Immature natural killer cell (primary cell): ENCODE data around the gene ATG7. TPM values are rescaled to one million over a fixed set of nuclear protein-coding genes. Genes with fewer than 3 reads are reported as not detected.

Experiments used
- DNase-seq, 3 donors: peaks; one replicate each; pipeline ENCODE4 v3.0.0; 2022; ENCODE audit warnings: mixed read lengths in 1 of 3
- H3K27ac Mint-ChIP-seq, 6 donors: one replicate each; pipeline ENCODE4 v1.8.0; 2020; ENCODE audit warnings: mixed read lengths in 6 of 6, mild to moderate bottlenecking in 5 of 6, inconsistent platforms in 4 of 6, moderate library complexity in 3 of 6
- H3K27me3 Mint-ChIP-seq, 3 donors: one replicate each; pipeline ENCODE4 v1.8.0; 2020 to 2021; ENCODE audit warnings: low read depth in 3 of 3, mild to moderate bottlenecking in 3 of 3, mixed read lengths in 3 of 3, moderate library complexity in 3 of 3, inconsistent platforms in 1 of 3
- H3K36me3 Mint-ChIP-seq, 3 donors: one replicate each; pipeline ENCODE4 v1.8.0; 2020; ENCODE audit warnings: mixed read lengths in 3 of 3, inconsistent platforms in 2 of 3, mild to moderate bottlenecking in 2 of 3
- H3K4me1 Mint-ChIP-seq, 2 donors: one replicate each; pipeline ENCODE4 v1.8.0; 2020; ENCODE audit warnings: inconsistent platforms in 2 of 2, mild to moderate bottlenecking in 2 of 2, mixed read lengths in 2 of 2, moderate library complexity in 1 of 2
- H3K4me3 Mint-ChIP-seq, 5 donors: one replicate each; pipeline ENCODE4 v1.8.0; 2020; ENCODE audit warnings: mild to moderate bottlenecking in 5 of 5, mixed read lengths in 5 of 5, inconsistent platforms in 3 of 5, moderate library complexity in 3 of 5
- H3K9me3 Mint-ChIP-seq, 6 donors: one replicate each; pipeline ENCODE4 v1.8.0; 2020; ENCODE audit warnings: mild to moderate bottlenecking in 6 of 6, mixed read lengths in 6 of 6, inconsistent platforms in 4 of 6, moderate library complexity in 3 of 6
- polyA plus RNA-seq, 3 donors: library from polyadenylated mRNA; unstranded; fragments of 300-500 nt; fragmentation: Illumina TruSeq; gene quantifications; one replicate each; pipeline ENCODE4 v1.2.3, GENCODE V29; 2021

The ATG7 gene
- polyA plus RNA-seq, 3 donors from 2014 or later: 12.9 to 22.1 (median 14.0) TPM

DNA sequence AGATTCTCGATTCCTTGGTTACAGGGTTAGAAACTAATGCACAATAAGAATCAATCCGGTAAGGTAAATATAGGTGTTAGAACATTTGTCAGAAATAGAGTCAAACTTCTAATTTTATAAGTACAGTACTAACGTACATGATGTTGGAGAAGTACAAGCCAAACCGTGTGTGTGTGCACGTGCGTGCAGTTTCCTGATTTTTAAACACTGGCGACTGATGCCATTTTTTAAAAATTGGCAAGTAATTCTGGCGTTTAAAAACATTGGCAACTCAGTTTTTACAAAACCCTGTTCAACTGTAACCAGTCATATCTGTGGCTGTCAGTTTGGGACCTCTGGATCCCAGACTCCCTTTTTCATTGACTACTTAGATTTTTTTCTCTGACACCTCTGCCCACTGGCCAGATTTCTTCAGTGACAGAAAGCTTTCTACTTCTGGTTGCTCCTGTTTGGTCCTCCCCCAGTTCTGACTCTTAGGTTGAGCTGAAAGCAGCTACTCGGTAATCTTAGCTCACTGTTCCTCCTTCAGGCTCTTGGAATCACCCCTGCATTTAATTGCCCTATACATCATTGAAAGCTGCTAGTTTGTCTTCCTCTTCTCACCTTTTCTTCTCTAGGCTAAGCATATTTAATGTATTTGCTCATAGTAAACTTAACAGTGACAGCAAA is 843 bp downstream of the ATG7 start:
- peak in 2 of 3 donors; percentile 2 to 7 for DNase-seq
- peaks cover 18 to 29% (median 22%) of the 10 kb centered on the region in 3 donors for H3K36me3 Mint-ChIP-seq
- peaks cover 0 to 4% (median 0%) of the 10 kb centered on the region in 6 donors for H3K9me3 Mint-ChIP-seq
- peak overlapping the region; percentile 86 to 98 (median 97) for H3K4me3 Mint-ChIP-seq
- H3K27me3 Mint-ChIP-seq: peaks cover 8 to 13% (median 11%) of the 10 kb centered on the region in 3 donors
- H3K27ac Mint-ChIP-seq: peak overlapping the region; percentile 95 to 99 (median 98)
- H3K4me1 Mint-ChIP-seq: peaks cover 49 to 54% of the 10 kb centered on the region in 2 donors

- DNase-seq: no peak
- H3K4me1 Mint-ChIP-seq: peaks cover 49 to 59% of the 10 kb centered on the region in 2 donors
- H3K36me3 Mint-ChIP-seq: peaks cover 18 to 29% (median 27%) of the 10 kb centered on the region in 3 donors
- H3K9me3 Mint-ChIP-seq: peaks cover 0 to 4% (median 0%) of the 10 kb centered on the region in 6 donors
- peak overlapping the region; percentile 55 to 98 (median 94) for H3K4me3 Mint-ChIP-seq
- peak overlapping the region; percentile 68 to 99 (median 98) for H3K27ac Mint-ChIP-seq
- peaks cover 7 to 13% (median 8%) of the 10 kb centered on the region in 3 donors for H3K27me3 Mint-ChIP-seq
Observed at GRCh38 chr3:11273891-11274291, 1.7 kb downstream of the ATG7 start.

- Mint-ChIP-seq H3K27ac (peak overlapping the region; percentile 51 to 99 (median 98)), H3K27me3 (peaks cover 6 to 13% (median 8%) of the 10 kb centered on the region in 3 donors), H3K4me1 (peaks cover 50 to 59% of the 10 kb centered on the region in 2 donors), H3K9me3 (peaks cover 0 to 4% (median 0%) of the 10 kb centered on the region in 6 donors), H3K36me3 (peaks cover 18 to 29% (median 29%) of the 10 kb centered on the region in 3 donors), H3K4me3 (peak overlapping the region in 4 of 5 donors; percentile 9 to 44 (median 33))
- DNase-seq: no peak
Observed at GRCh38 chr3:11274566-11275142, 2.5 kb downstream of the ATG7 start.

DNA sequence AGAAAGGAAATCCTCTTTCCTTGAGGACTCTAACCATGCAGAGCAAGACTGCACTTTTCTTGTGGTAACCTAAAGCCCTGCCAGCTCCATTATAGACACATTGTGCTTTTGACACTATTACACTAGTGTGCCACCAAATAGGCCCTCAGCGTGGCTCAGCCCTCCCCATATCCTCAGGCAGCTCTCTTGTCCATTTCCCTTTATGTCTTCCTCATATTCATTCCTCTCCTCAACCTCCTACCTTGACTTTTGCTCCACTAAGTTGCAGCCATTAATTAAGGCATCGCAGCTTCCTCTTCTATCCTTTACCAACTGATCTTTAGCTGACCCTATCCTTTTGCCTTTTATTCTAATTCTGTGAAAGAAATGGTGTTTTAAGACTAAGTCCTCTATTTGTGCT is 3.7 kb downstream of the ATG7 start:
- Mint-ChIP-seq H3K27me3 (peaks cover 6 to 13% (median 8%) of the 10 kb centered on the region in 3 donors), H3K4me1 (peaks cover 51 to 59% of the 10 kb centered on the region in 2 donors), H3K9me3 (peaks cover 0 to 4% (median 0%) of the 10 kb centered on the region in 6 donors), H3K4me3 (no peak overlapping the region), H3K27ac (peak overlapping the region in 4 of 6 donors; percentile 24 to 61 (median 50)), H3K36me3 (peaks cover 18 to 38% (median 29%) of the 10 kb centered on the region in 3 donors)
- DNase-seq: no peak

DNA sequence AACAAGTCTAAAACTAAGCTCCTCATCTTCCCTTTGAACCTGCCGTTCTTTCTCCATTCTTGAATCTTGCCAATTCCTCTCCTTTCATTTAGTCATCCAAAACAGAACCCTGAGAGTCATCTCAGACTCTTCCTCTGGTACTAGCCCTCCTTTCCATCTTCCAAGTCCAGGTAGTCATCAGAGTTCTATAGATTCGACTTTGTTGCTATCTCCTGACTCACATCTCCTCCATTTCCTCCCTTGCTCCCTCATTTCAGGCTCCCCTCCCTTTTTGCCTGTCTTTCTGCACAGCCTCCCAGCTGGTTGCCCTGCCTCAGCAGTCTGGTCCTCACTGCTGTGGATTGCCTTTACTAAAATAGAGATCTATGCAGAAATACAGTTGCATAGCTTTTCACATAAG is 4.7 kb downstream of the ATG7 start:
- Mint-ChIP-seq H3K36me3 (peaks cover 18 to 40% (median 31%) of the 10 kb centered on the region in 3 donors), H3K4me3 (no peak overlapping the region), H3K27ac (peak overlapping the region in 3 of 6 donors; percentile 20 to 55 (median 55)), H3K4me1 (peaks cover 48 to 56% of the 10 kb centered on the region in 2 donors), H3K27me3 (peaks cover 5 to 13% (median 8%) of the 10 kb centered on the region in 3 donors), H3K9me3 (peaks cover 0 to 4% (median 0%) of the 10 kb centered on the region in 6 donors)
- DNase-seq: no peak

DNA sequence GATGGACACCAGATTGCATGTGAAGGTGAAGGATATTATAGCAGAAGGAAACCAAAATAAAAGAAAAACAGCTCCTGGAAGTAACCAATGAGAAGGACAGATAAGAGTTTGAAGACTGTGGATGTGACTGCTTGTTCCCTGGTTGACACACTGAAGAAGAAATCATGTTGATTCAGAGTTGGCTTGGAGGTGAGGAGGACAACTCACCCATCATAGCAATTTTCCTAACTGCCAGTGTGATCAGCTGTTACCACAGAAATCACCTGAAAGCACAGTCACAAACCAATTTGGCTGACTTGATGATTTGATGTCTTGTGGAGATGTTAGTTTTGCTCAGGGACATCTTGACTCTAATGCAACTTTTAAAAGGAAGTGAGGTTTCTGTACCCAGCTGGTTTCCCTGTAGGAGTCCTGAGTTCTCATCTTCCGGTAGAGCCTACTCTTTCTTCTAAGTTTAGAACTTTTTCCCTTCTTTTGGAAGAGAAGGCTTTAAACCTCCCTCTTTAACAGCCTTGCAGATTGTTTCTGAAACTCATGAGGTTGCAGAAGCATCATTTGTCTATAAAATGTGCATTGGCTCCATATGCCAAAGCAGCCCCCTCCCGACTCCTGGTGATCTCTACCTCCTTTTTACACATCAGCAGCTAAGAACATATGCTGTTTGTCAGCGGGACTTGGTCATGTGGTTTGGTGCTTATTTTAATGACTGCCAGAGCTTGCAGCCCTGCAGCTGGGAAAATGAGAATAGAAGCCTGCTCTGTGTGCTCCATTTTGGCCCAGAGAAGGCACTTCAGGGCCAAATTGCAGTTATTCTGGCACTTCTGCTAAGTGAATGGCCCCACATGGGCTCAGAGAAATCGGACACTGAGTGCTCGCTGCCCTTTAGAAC is 10.3 kb downstream of the ATG7 start:
- H3K4me3 Mint-ChIP-seq: no peak overlapping the region
- no peaks in the 10 kb centered on the region for H3K9me3 Mint-ChIP-seq
- H3K4me1 Mint-ChIP-seq: peaks cover 16 to 25% of the 10 kb centered on the region in 2 donors
- DNase-seq: no peak
- peaks cover 0 to 2% (median 2%) of the 10 kb centered on the region in 3 donors for H3K27me3 Mint-ChIP-seq
- H3K36me3 Mint-ChIP-seq: peaks cover 11 to 33% (median 21%) of the 10 kb centered on the region in 3 donors
- H3K27ac Mint-ChIP-seq: peak overlapping the region in 4 of 6 donors; percentile 25 to 71 (median 48)

DNA sequence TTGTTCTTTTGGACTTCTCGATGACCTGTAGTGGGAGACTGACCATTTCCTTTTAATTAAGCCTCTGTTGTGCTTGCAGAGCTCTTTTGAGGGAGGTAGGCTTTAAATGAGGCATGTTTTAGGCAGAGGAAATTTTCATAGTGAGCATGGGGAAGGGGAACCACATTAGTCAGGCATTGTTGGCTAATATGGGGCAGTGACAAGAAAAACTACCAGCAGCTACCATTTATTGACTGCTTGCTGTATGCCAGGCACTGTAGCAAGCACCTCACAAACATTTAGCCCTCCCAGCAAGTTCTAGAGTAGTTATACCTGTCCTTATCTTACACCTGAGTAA is 10.9 kb downstream of the ATG7 start:
- Mint-ChIP-seq H3K4me3 (no peak overlapping the region), H3K4me1 (peaks cover 21 to 32% of the 10 kb centered on the region in 2 donors), H3K27ac (peak overlapping the region in 2 of 6 donors; percentile 20 to 67), H3K36me3 (peaks cover 11 to 30% (median 17%) of the 10 kb centered on the region in 3 donors), H3K27me3 (peaks cover 0 to 2% (median 2%) of the 10 kb centered on the region in 3 donors), H3K9me3 (no peaks in the 10 kb centered on the region)
- no peak for DNase-seq

GRCh38 chr3:11284011-11284410 is 11.8 kb downstream of the ATG7 start:
- H3K27me3 Mint-ChIP-seq: peaks cover 0 to 2% (median 2%) of the 10 kb centered on the region in 3 donors
- DNase-seq: no peak
- H3K4me3 Mint-ChIP-seq: no peak overlapping the region
- H3K27ac Mint-ChIP-seq: peak overlapping the region in 2 of 6 donors; percentile 34 to 49
- H3K9me3 Mint-ChIP-seq: no peaks in the 10 kb centered on the region
- H3K36me3 Mint-ChIP-seq: peaks cover 11 to 25% (median 17%) of the 10 kb centered on the region in 3 donors
- H3K4me1 Mint-ChIP-seq: peaks cover 30 to 35% of the 10 kb centered on the region in 2 donors

DNA sequence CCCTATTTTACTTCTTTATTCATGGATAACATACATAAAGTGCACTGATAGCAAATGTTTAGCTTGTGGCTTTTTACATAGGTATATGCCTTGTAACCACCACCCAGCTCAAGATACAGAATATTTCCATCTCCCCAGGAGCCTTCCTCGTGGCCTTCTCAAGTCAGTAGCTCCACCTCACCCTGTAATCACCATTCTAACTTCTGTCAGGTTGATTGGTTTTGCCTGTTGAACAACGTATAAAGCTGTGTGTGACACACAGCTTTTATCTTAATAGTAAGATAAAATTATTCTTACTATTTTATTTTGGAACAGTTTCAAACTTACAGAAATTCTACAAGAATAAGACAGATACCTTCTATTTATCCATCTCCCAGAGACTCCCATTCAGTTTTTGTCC is 13.3 kb downstream of the ATG7 start:
- Mint-ChIP-seq H3K27me3 (peaks cover 0 to 2% (median 2%) of the 10 kb centered on the region in 3 donors), H3K36me3 (peaks cover 11 to 17% (median 15%) of the 10 kb centered on the region in 3 donors), H3K4me3 (no peak overlapping the region), H3K9me3 (no peaks in the 10 kb centered on the region), H3K4me1 (peaks cover 43 to 50% of the 10 kb centered on the region in 2 donors), H3K27ac (peak overlapping the region in 1 of 6 donors; percentile 8)
- no peak for DNase-seq

GRCh38 chr3:11287404-11287803 is 15.2 kb downstream of the ATG7 start:
- Mint-ChIP-seq H3K9me3 (no peaks in the 10 kb centered on the region), H3K36me3 (peaks cover 9 to 12% (median 11%) of the 10 kb centered on the region in 3 donors), H3K27me3 (peaks cover 0 to 2% (median 2%) of the 10 kb centered on the region in 3 donors), H3K4me1 (peaks cover 62 to 66% of the 10 kb centered on the region in 2 donors), H3K27ac (peak overlapping the region; percentile 12 to 94 (median 55)), H3K4me3 (no peak overlapping the region)
- DNase-seq: no peak

GRCh38 chr3:11288021-11288491 is 15.9 kb downstream of the ATG7 start:
- peaks cover 66 to 72% of the 10 kb centered on the region in 2 donors for H3K4me1 Mint-ChIP-seq

GRCh38 chr3:11288786-11289637 is 16.8 kb downstream of the ATG7 start:
- DNase-seq: peak; percentile 24 to 34 (median 33)
- H3K4me3 Mint-ChIP-seq: peak overlapping the region; percentile 38 to 67 (median 60)
- peaks cover 2 to 6% (median 3%) of the 10 kb centered on the region in 3 donors for H3K36me3 Mint-ChIP-seq
- peaks cover 68% of the 10 kb centered on the region in 2 donors for H3K4me1 Mint-ChIP-seq
- H3K27ac Mint-ChIP-seq: peak overlapping the region; percentile 94 to 100 (median 94)
- no peaks in the 10 kb centered on the region for H3K9me3 Mint-ChIP-seq
- peaks cover 0 to 2% (median 2%) of the 10 kb centered on the region in 3 donors for H3K27me3 Mint-ChIP-seq

More at GRCh38 chr3:11288021-11288491, 15.9 kb downstream of the ATG7 start:
- no peak for DNase-seq
- Mint-ChIP-seq H3K4me3 (peak overlapping the region in 1 of 5 donors; percentile 67), H3K27me3 (peaks cover 0 to 2% (median 2%) of the 10 kb centered on the region in 3 donors), H3K27ac (peak overlapping the region; percentile 65 to 98 (median 94)), H3K9me3 (no peaks in the 10 kb centered on the region), H3K36me3 (peaks cover 4 to 12% (median 6%) of the 10 kb centered on the region in 3 donors)
